Measurements from ENCODE around the gene SMIM11.

Gene SMIM11

GRCh38 chr21:34353182-34353581, 22.1 kb upstream of the SMIM11 start:
- H3K4me1 ChIP-seq (ENCODE audit: control insufficient read depth, insufficient read depth, low read length, unreplicated experiment) = no peaks in the 10 kb centered on the region
- no peak overlapping the region for H3K27ac ChIP-seq (ENCODE audit: low read depth, low read length)
- no peaks in the 10 kb centered on the region for H3K79me2 ChIP-seq (ENCODE audit: control insufficient read depth, insufficient read depth, low read length, unreplicated experiment)
- no peak overlapping the region for H2AFZ ChIP-seq (ENCODE audit: low read length, unreplicated experiment)
- H3K4me3 ChIP-seq (ENCODE audit: low read depth, low read length) = no peak overlapping the region
- H3K36me3 ChIP-seq (ENCODE audit: insufficient read depth, low read length) = no peaks in the 10 kb centered on the region
- peaks cover 44% of the 10 kb centered on the region for H3K27me3 ChIP-seq (ENCODE audit: insufficient read depth, low read length)

- peaks cover 53% of the 10 kb centered on the region for H3K27me3 ChIP-seq (ENCODE audit: insufficient read depth, low read length)
- H3K36me3 ChIP-seq (ENCODE audit: insufficient read depth, low read length) = no peaks in the 10 kb centered on the region
- no peaks in the 10 kb centered on the region for H3K79me2 ChIP-seq (ENCODE audit: control insufficient read depth, insufficient read depth, low read length, unreplicated experiment)
- H3K4me3 ChIP-seq (ENCODE audit: low read depth, low read length) = no peak overlapping the region
- no peak overlapping the region for H3K27ac ChIP-seq (ENCODE audit: low read depth, low read length)
- H3K4me1 ChIP-seq (ENCODE audit: control insufficient read depth, insufficient read depth, low read length, unreplicated experiment) = no peaks in the 10 kb centered on the region
- H2AFZ ChIP-seq (ENCODE audit: low read length, unreplicated experiment) = no peak overlapping the region
These were observed 20.5 kb upstream of the SMIM11 start for GRCh38 chr21:34354836-34355235.

DNA sequence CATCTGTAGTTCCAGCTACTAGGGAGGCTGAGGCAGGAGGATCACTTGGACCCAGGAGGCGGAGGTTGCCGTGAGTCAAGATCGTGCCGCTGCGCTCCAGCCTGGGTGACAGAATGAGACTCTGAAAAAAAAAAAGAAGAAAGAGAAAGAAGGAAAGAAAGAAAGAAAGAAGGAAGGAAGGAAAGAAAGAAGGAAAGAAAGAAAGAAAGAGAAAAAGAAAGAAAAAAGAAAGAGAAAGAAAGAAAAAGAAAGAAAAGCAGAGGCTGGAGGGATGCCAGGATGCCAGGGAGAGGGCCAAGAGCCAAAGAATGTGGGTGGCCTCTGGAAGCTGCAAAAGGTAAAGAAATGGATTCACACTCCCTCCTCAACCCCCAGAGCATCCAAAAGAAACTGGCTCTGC, 19.7 kb upstream of the SMIM11 start:
- no peak overlapping the region for H3K4me3 ChIP-seq (ENCODE audit: low read depth, low read length)
- no peaks in the 10 kb centered on the region for H3K4me1 ChIP-seq (ENCODE audit: control insufficient read depth, insufficient read depth, low read length, unreplicated experiment)
- H3K27ac ChIP-seq (ENCODE audit: low read depth, low read length) = no peak overlapping the region
- peaks cover 49% of the 10 kb centered on the region for H3K27me3 ChIP-seq (ENCODE audit: insufficient read depth, low read length)
- no peak overlapping the region for H2AFZ ChIP-seq (ENCODE audit: low read length, unreplicated experiment)
- H3K36me3 ChIP-seq (ENCODE audit: insufficient read depth, low read length) = no peaks in the 10 kb centered on the region
- H3K79me2 ChIP-seq (ENCODE audit: control insufficient read depth, insufficient read depth, low read length, unreplicated experiment) = no peaks in the 10 kb centered on the region

GRCh38 chr21:34357889-34358288, 17.4 kb upstream of the SMIM11 start:
- H3K27ac ChIP-seq (ENCODE audit: low read depth, low read length) = no peak overlapping the region

DNA sequence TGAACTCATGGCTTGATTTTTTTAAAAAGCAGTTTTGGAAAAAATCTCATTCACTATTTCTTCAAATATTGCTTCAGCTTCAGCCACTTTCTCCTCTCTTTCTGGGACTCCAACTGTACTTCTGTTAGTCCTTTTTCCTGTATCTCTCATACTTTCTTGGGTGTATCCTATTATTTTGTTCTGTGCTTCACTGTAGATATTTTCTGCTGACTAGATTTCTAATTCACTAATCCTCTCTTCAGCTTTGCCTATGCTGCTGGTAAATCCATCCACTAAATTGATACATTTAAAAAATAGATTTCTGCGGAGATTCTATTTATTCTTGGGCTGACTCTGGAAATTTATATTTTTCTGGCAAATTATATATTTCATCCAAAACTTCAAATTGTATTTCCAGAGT, 16.4 kb upstream of the SMIM11 start:
- H3K27ac ChIP-seq (ENCODE audit: low read depth, low read length) = no peak overlapping the region
- no peak overlapping the region for H3K4me3 ChIP-seq (ENCODE audit: low read depth, low read length)
- no peak overlapping the region for H2AFZ ChIP-seq (ENCODE audit: low read length, unreplicated experiment)
- no peaks in the 10 kb centered on the region for H3K4me1 ChIP-seq (ENCODE audit: control insufficient read depth, insufficient read depth, low read length, unreplicated experiment)
- peaks cover 44% of the 10 kb centered on the region for H3K27me3 ChIP-seq (ENCODE audit: insufficient read depth, low read length)
- no peaks in the 10 kb centered on the region for H3K36me3 ChIP-seq (ENCODE audit: insufficient read depth, low read length)
- H3K79me2 ChIP-seq (ENCODE audit: control insufficient read depth, insufficient read depth, low read length, unreplicated experiment) = no peaks in the 10 kb centered on the region

More at GRCh38 chr21:34357889-34358288, 17.4 kb upstream of the SMIM11 start:
- no peak overlapping the region for H2AFZ ChIP-seq (ENCODE audit: low read length, unreplicated experiment)
- H3K4me3 ChIP-seq (ENCODE audit: low read depth, low read length) = no peak overlapping the region
- peaks cover 53% of the 10 kb centered on the region for H3K27me3 ChIP-seq (ENCODE audit: insufficient read depth, low read length)
- H3K79me2 ChIP-seq (ENCODE audit: control insufficient read depth, insufficient read depth, low read length, unreplicated experiment) = no peaks in the 10 kb centered on the region
- H3K4me1 ChIP-seq (ENCODE audit: control insufficient read depth, insufficient read depth, low read length, unreplicated experiment) = no peaks in the 10 kb centered on the region
- H3K36me3 ChIP-seq (ENCODE audit: insufficient read depth, low read length) = no peaks in the 10 kb centered on the region

GRCh38 chr21:34360488-34361241, 14.6 kb upstream of the SMIM11 start:
- Histone ChIP-seq H3K36me3 (ENCODE audit: insufficient read depth, low read length) (no peaks in the 10 kb centered on the region), H3K27ac (ENCODE audit: low read depth, low read length) (no peak overlapping the region), H3K27me3 (ENCODE audit: insufficient read depth, low read length) (peaks cover 31% of the 10 kb centered on the region)

GRCh38 chr21:34362136-34362444, 13.2 kb upstream of the SMIM11 start:
- Histone ChIP-seq H3K4me3 (ENCODE audit: low read depth, low read length) (no peak overlapping the region), H2AFZ (ENCODE audit: low read length, unreplicated experiment) (peak overlapping the region; percentile 47), H3K27me3 (ENCODE audit: insufficient read depth, low read length) (peaks cover 22% of the 10 kb centered on the region), H3K79me2 (ENCODE audit: control insufficient read depth, insufficient read depth, low read length, unreplicated experiment) (no peaks in the 10 kb centered on the region), H3K4me1 (ENCODE audit: control insufficient read depth, insufficient read depth, low read length, unreplicated experiment) (no peaks in the 10 kb centered on the region), H3K27ac (ENCODE audit: low read depth, low read length) (no peak overlapping the region), H3K36me3 (ENCODE audit: insufficient read depth, low read length) (no peaks in the 10 kb centered on the region)

More at GRCh38 chr21:34360488-34361241, 14.6 kb upstream of the SMIM11 start:
- H3K79me2 ChIP-seq (ENCODE audit: control insufficient read depth, insufficient read depth, low read length, unreplicated experiment) = no peaks in the 10 kb centered on the region
- H2AFZ ChIP-seq (ENCODE audit: low read length, unreplicated experiment) = no peak overlapping the region
- no peak overlapping the region for H3K4me3 ChIP-seq (ENCODE audit: low read depth, low read length)
- no peaks in the 10 kb centered on the region for H3K4me1 ChIP-seq (ENCODE audit: control insufficient read depth, insufficient read depth, low read length, unreplicated experiment)

- no peaks in the 10 kb centered on the region for H3K36me3 ChIP-seq (ENCODE audit: insufficient read depth, low read length)
- no peak overlapping the region for H3K27ac ChIP-seq (ENCODE audit: low read depth, low read length)
- peaks cover 17% of the 10 kb centered on the region for H3K27me3 ChIP-seq (ENCODE audit: insufficient read depth, low read length)
- H3K4me1 ChIP-seq (ENCODE audit: control insufficient read depth, insufficient read depth, low read length, unreplicated experiment) = no peaks in the 10 kb centered on the region
- no peaks in the 10 kb centered on the region for H3K79me2 ChIP-seq (ENCODE audit: control insufficient read depth, insufficient read depth, low read length, unreplicated experiment)
- no peak overlapping the region for H2AFZ ChIP-seq (ENCODE audit: low read length, unreplicated experiment)
- no peak overlapping the region for H3K4me3 ChIP-seq (ENCODE audit: low read depth, low read length)
These were observed 12.6 kb upstream of the SMIM11 start for GRCh38 chr21:34362670-34363069.

DNA sequence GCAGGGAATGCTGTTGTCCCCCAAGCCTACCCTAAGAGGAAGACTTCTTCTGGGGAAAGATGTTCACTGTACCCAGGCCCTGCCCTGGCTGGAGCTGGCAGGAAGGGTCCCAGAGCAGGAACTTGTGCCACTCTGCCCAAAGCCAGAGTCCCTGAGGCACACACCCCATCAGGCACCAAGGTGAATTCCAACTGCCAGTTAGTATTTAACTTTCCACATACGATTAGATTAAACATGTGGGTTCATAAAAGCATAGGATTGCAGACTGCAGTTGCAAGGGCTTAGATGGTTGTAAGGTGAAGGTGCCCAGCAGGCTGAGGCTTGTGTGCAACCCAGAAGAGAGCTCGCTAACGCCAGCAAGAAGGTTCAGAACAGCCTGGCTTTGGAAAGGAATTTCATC, 11.6 kb upstream of the SMIM11 start, which contains the start of gene KCNE2:
TSS of gene KCNE2 (plus strand) at position 274 of the 400 bp plus-strand sequence. CDS start 6,473 bp downstream, outside the sequence.
- no peak within 1 kb of the TSS for H3K4me3 ChIP-seq (ENCODE audit: low read depth, low read length)
- H2AFZ ChIP-seq (ENCODE audit: low read length, unreplicated experiment) = no peak within 1 kb of the TSS
- peaks cover 7% of the 10 kb centered on the region for H3K27me3 ChIP-seq (ENCODE audit: insufficient read depth, low read length)
- no peaks in the 10 kb centered on the region for H3K4me1 ChIP-seq (ENCODE audit: control insufficient read depth, insufficient read depth, low read length, unreplicated experiment)
- H3K27ac ChIP-seq (ENCODE audit: low read depth, low read length) = no peak within 1 kb of the TSS
- no peaks in the 10 kb centered on the region for H3K79me2 ChIP-seq (ENCODE audit: control insufficient read depth, insufficient read depth, low read length, unreplicated experiment)
- no peaks in the 10 kb centered on the region for H3K36me3 ChIP-seq (ENCODE audit: insufficient read depth, low read length)

DNA sequence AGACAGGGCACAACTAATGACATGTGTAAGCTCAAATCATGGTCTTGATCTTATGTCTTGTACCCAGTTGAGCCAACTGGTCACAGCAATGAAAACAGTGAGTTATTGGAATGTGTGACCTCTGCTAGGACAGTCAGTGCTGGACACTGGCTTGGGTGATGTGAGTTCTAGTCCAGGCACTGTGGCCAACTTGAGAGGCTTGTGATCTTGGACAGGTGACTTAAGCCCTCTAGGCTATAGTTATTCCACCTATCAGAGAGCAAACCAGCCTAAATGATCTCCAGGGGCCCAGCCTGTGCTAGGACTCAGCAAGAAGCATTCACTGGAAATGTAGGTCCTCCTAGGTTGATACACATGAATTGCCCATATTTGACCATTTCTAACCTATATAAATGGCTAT, 10.4 kb upstream of the SMIM11 start:
- Histone ChIP-seq H2AFZ (ENCODE audit: low read length, unreplicated experiment) (no peak overlapping the region), H3K79me2 (ENCODE audit: control insufficient read depth, insufficient read depth, low read length, unreplicated experiment) (no peaks in the 10 kb centered on the region), H3K4me1 (ENCODE audit: control insufficient read depth, insufficient read depth, low read length, unreplicated experiment) (no peaks in the 10 kb centered on the region), H3K27me3 (ENCODE audit: insufficient read depth, low read length) (peaks cover 4% of the 10 kb centered on the region), H3K27ac (ENCODE audit: low read depth, low read length) (no peak overlapping the region), H3K36me3 (ENCODE audit: insufficient read depth, low read length) (no peaks in the 10 kb centered on the region), H3K4me3 (ENCODE audit: low read depth, low read length) (no peak overlapping the region)

DNA sequence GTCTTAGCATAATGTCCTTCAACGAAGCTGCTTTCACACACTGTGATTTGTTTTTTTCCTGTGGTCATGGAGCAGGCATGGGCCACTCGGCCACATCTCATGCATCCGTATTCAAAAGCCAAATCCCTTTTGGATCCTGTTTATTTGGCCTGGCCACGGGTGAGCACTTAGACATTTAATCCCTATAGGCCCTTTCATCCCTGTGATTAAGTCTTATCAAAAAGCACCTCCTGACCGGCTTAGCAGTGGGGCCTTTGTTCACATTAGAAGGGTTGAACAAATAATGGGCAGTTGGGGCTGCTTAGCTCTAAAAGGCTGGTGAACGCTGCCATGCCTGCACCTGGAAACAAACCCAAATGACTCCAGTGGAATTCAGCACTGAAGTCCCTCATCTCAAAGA, 9.5 kb upstream of the SMIM11 start:
- no peaks in the 10 kb centered on the region for H3K36me3 ChIP-seq (ENCODE audit: insufficient read depth, low read length)
- no peak overlapping the region for H2AFZ ChIP-seq (ENCODE audit: low read length, unreplicated experiment)
- H3K27ac ChIP-seq (ENCODE audit: low read depth, low read length) = no peak overlapping the region
- no peak overlapping the region for H3K4me3 ChIP-seq (ENCODE audit: low read depth, low read length)
- H3K27me3 ChIP-seq (ENCODE audit: insufficient read depth, low read length) = peaks cover 4% of the 10 kb centered on the region; the same call in 1 of the 2 replicates
- no peaks in the 10 kb centered on the region for H3K79me2 ChIP-seq (ENCODE audit: control insufficient read depth, insufficient read depth, low read length, unreplicated experiment)
- H3K4me1 ChIP-seq (ENCODE audit: control insufficient read depth, insufficient read depth, low read length, unreplicated experiment) = no peaks in the 10 kb centered on the region

All from ACC112 (cell line).